SK-N-SH (cell line): ENCODE results near the gene STX1B. TPM values are rescaled to one million over a fixed set of nuclear protein-coding genes. Genes with fewer than 3 reads are reported as not detected.
A peak's percentile ranks its signal among the peaks of the same experiment; 100 is the strongest.
"Not testable (repeated sequence)": the region's sequence is repeated elsewhere in the genome, so short reads cannot be mapped to it uniquely, and the experiment has no call there.

Source experiments
- CTCF ChIA-PET: fragments of 300-600, 350-600 bp; formaldehyde crosslinking; extraction: SDS; loops from one replicate; lab custom pipeline; 2021; lab: Yijun Ruan, JAX
- POLR2A ChIA-PET: fragments of 350-600 bp; sonication (Branson Sonifier 250); formaldehyde crosslinking; extraction: SDS; loops from one replicate; lab custom pipeline; 2020; ENCODE audit warnings: antibody characterized with exemption, inconsistent platforms; lab: Yijun Ruan, JAX
- DNase-seq: peaks from one replicate; pipeline ENCODE4 v3.0.0; 2012
- H2AFZ ChIP-seq: fragments of 200-600 bp; sonication (generic); 2 replicates; pipeline ENCODE4 v1.8.1; 2016; ENCODE audit warnings: antibody characterized with exemption, mild to moderate bottlenecking, low read depth
- H3F3A ChIP-seq: fragments of 200-600 bp; sonication (generic); replicated peaks from 2 replicates; pipeline ENCODE3; 2016; ENCODE audit warnings: antibody characterized with exemption, mild to moderate bottlenecking; ENCODE audit not compliant: insufficient read depth
- H3K27ac ChIP-seq, 2 experiments: fragments of 200-500 bp in 1 of 2; fragments of 200-600 bp in 1 of 2; sonication (Bioruptor generic) in 1 of 2; sonication (generic), shearing (Covaris generic) in 1 of 2; 2 replicates each; pipeline versions ENCODE4 v1.5.1 to v1.6.1; 2014 to 2016; ENCODE audit warnings: low read depth in 2 of 2, inconsistent platforms in 1 of 2, low read length in 1 of 2, mild to moderate bottlenecking in 1 of 2, mixed read lengths in 1 of 2
- H3K27me3 ChIP-seq: fragments of 200-600 bp; sonication (generic), shearing (Covaris generic); 2 replicates; pipeline ENCODE4 v1.6.1; 2016; ENCODE audit warnings: mixed run types; ENCODE audit not compliant: insufficient read depth
- H3K36me3 ChIP-seq, 2 experiments: fragments of 200-500 bp in 1 of 2; fragments of 200-600 bp in 1 of 2; sonication (Bioruptor generic) in 1 of 2; sonication (generic) in 1 of 2; replicated peaks in 1 of 2; 2 replicates each; pipeline versions ENCODE3 to v1.5.1; 2014 to 2016; ENCODE audit warnings: low read length in 1 of 2, mild to moderate bottlenecking in 1 of 2; ENCODE audit not compliant: insufficient read depth in 2 of 2, control insufficient read depth in 1 of 2
- H3K4me1 ChIP-seq, 2 experiments: fragments of 200-500 bp in 1 of 2; fragments of 200-600 bp in 1 of 2; sonication (Bioruptor generic) in 1 of 2; sonication (generic), shearing (Covaris generic) in 1 of 2; 2 replicates each; pipeline versions ENCODE4 v1.5.1 to v1.6.1; 2014 to 2016; ENCODE audit warnings: low read depth in 1 of 2, low read length in 1 of 2, mixed run types in 1 of 2; ENCODE audit not compliant: insufficient read depth in 2 of 2, control insufficient read depth in 1 of 2
- H3K4me2 ChIP-seq: fragments of 200-600 bp; sonication (generic), shearing (Covaris generic); 2 replicates; pipeline ENCODE4 v1.6.1; 2017; ENCODE audit warnings: mixed run types
- H3K4me3 ChIP-seq, 2 experiments: fragments of 200-500 bp in 1 of 2; fragments of 200-600 bp in 1 of 2; sonication (Bioruptor generic) in 1 of 2; sonication (generic), shearing (Covaris generic) in 1 of 2; 2 replicates each; pipeline versions ENCODE4 v1.5.1 to v1.8.1; 2014 to 2016; ENCODE audit warnings: low read depth in 2 of 2, inconsistent platforms in 1 of 2, low read length in 1 of 2, mild to moderate bottlenecking in 1 of 2, mixed read lengths in 1 of 2, moderate library complexity in 1 of 2
- H3K79me2 ChIP-seq: fragments of 200-600 bp; sonication (generic); 2 replicates; pipeline ENCODE4 v1.8.1; 2017; ENCODE audit warnings: mild to moderate bottlenecking; ENCODE audit not compliant: insufficient read depth
- H3K9ac ChIP-seq: fragments of 200-600 bp; sonication (generic); 2 replicates; pipeline ENCODE4 v1.6.1; 2017; ENCODE audit warnings: mixed run types
- H3K9me2 ChIP-seq: fragments of 200-600 bp; sonication (generic); 2 replicates; pipeline ENCODE4 v1.6.1; 2017; ENCODE audit warnings: mixed run types
- H3K9me3 ChIP-seq: fragments of 200-600 bp; sonication (generic); 2 replicates; pipeline ENCODE4 v1.6.1; 2017; ENCODE audit warnings: mixed run types, mild to moderate bottlenecking, moderate library complexity
- H4K20me1 ChIP-seq: fragments of 200-600 bp; sonication (generic); 2 replicates; pipeline ENCODE4 v1.6.1; 2017; ENCODE audit warnings: mild to moderate bottlenecking, mixed run types; ENCODE audit not compliant: insufficient read depth
- FOSL2 ChIP-seq: IDR thresholded peaks from 2 replicates; pipeline ENCODE4 v1.4.0; 2012; ENCODE audit warnings: low read depth, mild to moderate bottlenecking, moderate library complexity, borderline replicate concordance
- MXI1 ChIP-seq: IDR thresholded peaks from 2 replicates; pipeline ENCODE4 v1.6.1; 2012; ENCODE audit warnings: mild to moderate bottlenecking, low read depth, low read length, improper control_type of control experiment
- RAD21 ChIP-seq: IDR thresholded peaks from 2 replicates; pipeline ENCODE4 v1.6.1; 2012; ENCODE audit warnings: mild to moderate bottlenecking, low read length
- SMC3 ChIP-seq: IDR thresholded peaks from 2 replicates; pipeline ENCODE4 v1.6.1; 2012; ENCODE audit warnings: low read depth, low read length, improper control_type of control experiment
- WGBS: methylation state at CpG from one replicate; pipeline ENCODE4 v1.1.6; 2017; ENCODE audit warnings: low lambda C conversion rate; 5-methylcytosine and 5-hydroxymethylcytosine counted together
- polyA plus RNA-seq, 3 experiments: library from polyadenylated mRNA; depleted of rRNA; stranded (reverse); fragments of >200 nt; gene quantifications; 2 replicates each; pipeline ENCODE4 v1.2.3, GENCODE V29; 2012

STX1B gene
- polyA plus RNA-seq, 1 of the 3 experiments (the other 2 are of a cell fraction) = 21.2 TPM

DNA sequence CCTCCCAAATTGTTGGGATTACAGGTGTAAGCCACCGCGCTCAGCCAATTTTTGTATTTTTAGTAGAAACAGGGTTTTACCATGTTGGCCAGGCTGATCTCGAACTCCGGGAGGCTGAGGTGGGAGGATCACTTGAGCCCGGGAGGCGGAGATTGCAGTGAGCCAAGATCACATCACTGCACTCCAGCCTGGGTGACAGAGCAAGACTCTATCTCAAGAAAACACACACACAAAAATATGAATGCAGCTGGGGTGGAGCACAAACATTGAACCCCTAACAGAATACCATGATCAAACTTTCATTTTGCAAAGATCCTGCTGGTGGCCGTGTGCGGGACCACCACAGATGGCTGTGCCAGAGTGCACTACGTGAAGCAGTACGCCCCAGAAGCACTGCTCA is 7.3 kb upstream of the STX1B start:
- H3K4me2 ChIP-seq, H3K27me3 ChIP-seq, POLR2A ChIA-PET, H3K36me3 ChIP-seq, DNase-seq, H3K4me3 ChIP-seq, H3K9ac ChIP-seq, H3K4me1 ChIP-seq, H3K9me3 ChIP-seq, H3K9me2 ChIP-seq, H3K27ac ChIP-seq, H3K79me2 ChIP-seq, H2AFZ ChIP-seq, H4K20me1 ChIP-seq, H3F3A ChIP-seq: not testable (repeated sequence)
- CTCF ChIA-PET = interaction anchor here (2.9 kb wide), 1 partner anchor 33 kb away, joined by 15 read pairs; the partner anchor contains the start of gene HSD3B7
- WGBS = 89% methylated on average over 10 of the region's 10 CpGs

DNA sequence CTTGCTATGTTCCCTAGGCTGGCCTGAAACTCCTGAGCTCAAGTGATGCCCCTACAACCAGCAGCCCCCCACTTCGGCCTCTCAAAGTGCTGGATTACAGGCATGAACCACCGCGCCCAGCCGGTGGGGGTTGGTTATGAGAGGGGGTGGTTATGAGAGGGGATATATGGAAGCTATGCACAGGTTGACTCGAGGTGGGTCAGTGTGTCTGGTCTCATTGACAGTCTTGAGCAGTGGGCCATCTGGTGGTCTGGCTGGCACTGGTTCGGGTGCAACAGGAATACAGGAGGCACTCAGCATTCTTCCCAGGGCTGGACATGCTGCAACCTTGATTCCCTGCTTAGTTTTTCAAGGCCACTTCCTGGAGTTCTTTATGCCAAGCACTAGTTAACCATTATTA is 5.6 kb upstream of the STX1B start:
- Histone ChIP-seq H3K27me3 (no peaks in the 10 kb centered on the region), H3K36me3 (no peaks in the 10 kb centered on the region), H3K4me3 (no peak overlapping the region), H3K9me3 (no peaks in the 10 kb centered on the region), H3F3A (no peaks in the 10 kb centered on the region), H3K79me2 (no peaks in the 10 kb centered on the region), H3K27ac (no peak overlapping the region), H3K9me2 (no peaks in the 10 kb centered on the region), H3K4me2 (no peak overlapping the region), H3K4me1 (peaks cover 0 to 5% of the 10 kb centered on the region in 2 experiments; a peak in 1 of 4 replicates), H2AFZ (no peak overlapping the region), H3K9ac (no peak overlapping the region), H4K20me1 (no peaks in the 10 kb centered on the region)
- TF ChIP-seq MXI1 (no peak), RAD21 (peak; percentile 43), SMC3 (peak; percentile 10; the same call in 1 of the 2 replicates), FOSL2 (no peak)
- POLR2A ChIA-PET = no interaction called here
- CTCF ChIA-PET = interaction anchor here (0.7 to 2.9 kb wide), 4 partner anchors 11 to 38 kb away, joined by 3 to 15 read pairs (median 4); partner anchors contain the start of gene HSD3B7
- DNase-seq = peak; percentile 46
- 73% methylated on average over 6 of the region's 6 CpGs for WGBS

DNA sequence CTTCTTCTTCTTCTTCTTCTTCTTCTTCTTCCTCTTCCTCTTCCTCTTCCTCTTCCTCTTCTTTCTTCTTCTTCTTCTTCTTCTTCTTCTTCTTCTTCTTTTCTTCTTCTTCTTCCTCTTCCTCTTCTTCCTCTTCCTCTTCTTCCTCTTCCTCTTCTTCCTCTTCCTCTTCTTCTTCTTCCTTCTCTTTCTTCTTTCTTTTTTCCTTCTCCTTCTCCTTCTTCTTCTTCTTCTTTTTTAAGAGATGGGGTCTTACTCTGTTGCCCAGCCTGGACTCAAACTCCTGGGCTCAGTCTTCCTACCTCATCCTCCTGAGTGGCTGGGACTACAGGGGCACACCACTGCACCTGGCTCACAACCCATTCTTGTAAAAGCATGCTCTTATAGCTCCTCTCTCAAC is 2.9 kb upstream of the STX1B start:
- H3K9me2 ChIP-seq, H3K36me3 ChIP-seq, H3K9me3 ChIP-seq, H3K4me3 ChIP-seq, DNase-seq, H2AFZ ChIP-seq, H4K20me1 ChIP-seq, H3K9ac ChIP-seq, H3F3A ChIP-seq, POLR2A ChIA-PET, H3K27me3 ChIP-seq, H3K4me2 ChIP-seq, H3K27ac ChIP-seq, CTCF ChIA-PET: not testable (repeated sequence)
- Histone ChIP-seq H3K79me2 (peaks cover 19% of the 10 kb centered on the region), H3K4me1 (peaks cover 3 to 12% of the 10 kb centered on the region in 2 experiments; a peak in 1 of 4 replicates)

GRCh38 chr16:31011815-31012214 is 1.4 kb upstream of the STX1B start:
- Histone ChIP-seq H3K79me2 (peaks cover 24% of the 10 kb centered on the region), H3K4me1 (peaks cover 4 to 12% of the 10 kb centered on the region in 2 experiments; a peak in 1 of 4 replicates)
- WGBS = 81% methylated on average over 7 of the region's 7 CpGs
- H3K4me2 ChIP-seq, H3K9ac ChIP-seq, H3K36me3 ChIP-seq, H3K27ac ChIP-seq, H2AFZ ChIP-seq, H3K9me2 ChIP-seq, POLR2A ChIA-PET, H3F3A ChIP-seq, H3K9me3 ChIP-seq, DNase-seq, H3K27me3 ChIP-seq, H3K4me3 ChIP-seq, H4K20me1 ChIP-seq: not testable (repeated sequence)
- CTCF ChIA-PET = interaction anchor here (1.8 kb wide), 1 partner anchor 27 kb away, joined by 5 read pairs; the partner anchor contains the start of gene HSD3B7
